HEK293 (cell line): Measurements from ENCODE around the gene SLC38A10.

Experiments
- CTCF ChIA-PET: fragments of 350-600 bp; formaldehyde crosslinking; extraction: SDS; loops from one replicate; lab custom pipeline; 2021; ENCODE audit warnings: antibody characterized with exemption; lab: Yijun Ruan, JAX
- POLR2A ChIA-PET: fragments of 300-600 bp; formaldehyde crosslinking; extraction: SDS; loops from one replicate; lab custom pipeline; 2020; ENCODE audit warnings: antibody characterized with exemption, inconsistent platforms; lab: Yijun Ruan, JAX
- H3K27ac ChIP-seq: fragments of 200-500 bp; sonication (Bioruptor generic); 2 replicates; pipeline ENCODE4 v1.5.1; 2014; ENCODE audit warnings: low read depth, low read length, control low read depth, inconsistent platforms; ENCODE audit errors: extremely low read depth
- H3K36me3 ChIP-seq, 2 experiments: fragments of 200-500 bp in 1 of 2; sonication (Bioruptor generic) in 1 of 2; 1 replicate in 1 of 2; 2 replicates in 1 of 2; pipeline ENCODE4 v1.5.1; 2014 to 2017; ENCODE audit warnings: inconsistent platforms in 2 of 2, low read length in 2 of 2; ENCODE audit not compliant: control insufficient read depth in 2 of 2, insufficient read depth in 1 of 2
- H3K4me1 ChIP-seq: fragments of 200-500 bp; sonication (Bioruptor generic); 2 replicates; pipeline ENCODE4 v1.5.1; 2014; ENCODE audit warnings: mild to moderate bottlenecking, low read length, inconsistent platforms; ENCODE audit not compliant: control insufficient read depth, insufficient read depth
- H3K4me3 ChIP-seq: 2 replicates; pipeline ENCODE4 v1.5.1; 2011; ENCODE audit warnings: low read depth, mild to moderate bottlenecking, control low read depth, low read length, moderate library complexity
- H3K9me3 ChIP-seq: fragments of 200-500 bp; sonication (Bioruptor generic); 2 replicates; pipeline ENCODE4 v1.5.1; 2014; ENCODE audit warnings: low read depth, low read length, inconsistent platforms; ENCODE audit not compliant: control insufficient read depth, insufficient read depth
- EGR2 ChIP-seq: fragments of 450-650 bp; formaldehyde crosslinking; IDR thresholded peaks from 2 replicates; pipeline ENCODE4 v1.5.1; 2016; ENCODE audit warnings: low read depth, missing biosample characterization, missing genetic modification characterization
- GLIS2 ChIP-seq: fragments of 450-650 bp; formaldehyde crosslinking; IDR thresholded peaks from 2 replicates; pipeline ENCODE4 v1.5.1; 2016; ENCODE audit warnings: missing biosample characterization, missing genetic modification characterization
- KLF7 ChIP-seq: fragments of 450-650 bp; formaldehyde crosslinking; IDR thresholded peaks from 2 replicates; pipeline ENCODE4 v1.5.1; 2016; ENCODE audit warnings: missing biosample characterization, missing genetic modification characterization, borderline replicate concordance
- KLF8 ChIP-seq: fragments of 450-650 bp; formaldehyde crosslinking; IDR thresholded peaks from 2 replicates; pipeline ENCODE4 v1.5.1; 2016; ENCODE audit warnings: missing biosample characterization, missing genetic modification characterization
- MYNN ChIP-seq: fragments of 450-650 bp; formaldehyde crosslinking; IDR thresholded peaks from 2 replicates; pipeline ENCODE4 v1.5.1; 2016; ENCODE audit warnings: missing biosample characterization, missing genetic modification characterization, borderline replicate concordance
- WT1 ChIP-seq: fragments of 450-650 bp; formaldehyde crosslinking; IDR thresholded peaks from 2 replicates; pipeline ENCODE4 v1.5.1; 2016; ENCODE audit warnings: missing biosample characterization, missing genetic modification characterization
- ZBTB21 ChIP-seq: fragments of 450-650 bp; formaldehyde crosslinking; IDR thresholded peaks from 2 replicates; pipeline ENCODE4 v1.5.1; 2017; ENCODE audit warnings: missing biosample characterization, missing genetic modification characterization
- ZBTB8A ChIP-seq: fragments of 450-650 bp; formaldehyde crosslinking; IDR thresholded peaks from 2 replicates; pipeline ENCODE4 v1.5.1; 2016; ENCODE audit warnings: missing biosample characterization, missing genetic modification characterization
- ZIC2 ChIP-seq: fragments of 450-650 bp; formaldehyde crosslinking; IDR thresholded peaks from 2 replicates; pipeline ENCODE4 v1.5.1; 2016; ENCODE audit warnings: missing biosample characterization, missing genetic modification characterization
- ZNF121 ChIP-seq: fragments of 450-650 bp; formaldehyde crosslinking; IDR thresholded peaks from 2 replicates; pipeline ENCODE4 v1.5.1; 2016; ENCODE audit warnings: missing biosample characterization, missing genetic modification characterization
- ZNF175 ChIP-seq: fragments of 450-650 bp; formaldehyde crosslinking; IDR thresholded peaks from 2 replicates; pipeline ENCODE4 v1.5.1; 2016; ENCODE audit warnings: missing biosample characterization, missing genetic modification characterization
- ZNF184 ChIP-seq: fragments of 450-650 bp; IDR thresholded peaks from 2 replicates; pipeline ENCODE4 v1.5.1; 2018; ENCODE audit warnings: missing biosample characterization, mild to moderate bottlenecking, missing genetic modification characterization
- ZNF302 ChIP-seq: fragments of 450-650 bp; formaldehyde crosslinking; IDR thresholded peaks from 2 replicates; pipeline ENCODE4 v1.5.1; 2016; ENCODE audit warnings: missing biosample characterization, missing genetic modification characterization, low read depth
- ZNF324 ChIP-seq: fragments of 450-650 bp; formaldehyde crosslinking; IDR thresholded peaks from 2 replicates; pipeline ENCODE4 v1.5.1; 2016; ENCODE audit warnings: missing biosample characterization, missing genetic modification characterization
- ZNF391 ChIP-seq: fragments of 450-650 bp; formaldehyde crosslinking; IDR thresholded peaks from 2 replicates; pipeline ENCODE4 v1.5.1; 2016; ENCODE audit warnings: low read depth, missing biosample characterization, missing genetic modification characterization, borderline replicate concordance
- ZNF404 ChIP-seq: fragments of 450-650 bp; formaldehyde crosslinking; IDR thresholded peaks from 2 replicates; pipeline ENCODE4 v1.5.1; 2017; ENCODE audit warnings: missing biosample characterization, missing genetic modification characterization
- ZNF473 ChIP-seq: fragments of 450-650 bp; formaldehyde crosslinking; IDR thresholded peaks from 2 replicates; pipeline ENCODE4 v1.5.1; 2017; ENCODE audit warnings: missing biosample characterization, missing genetic modification characterization
- ZNF558 ChIP-seq: fragments of 450-650 bp; formaldehyde crosslinking; IDR thresholded peaks from 2 replicates; pipeline ENCODE4 v1.5.1; 2016; ENCODE audit warnings: missing biosample characterization, missing genetic modification characterization
- ZNF600 ChIP-seq: fragments of 450-650 bp; formaldehyde crosslinking; IDR thresholded peaks from 2 replicates; pipeline ENCODE4 v1.5.1; 2016; ENCODE audit warnings: missing biosample characterization, missing genetic modification characterization
- ZNF792 ChIP-seq: fragments of 450-650 bp; formaldehyde crosslinking; IDR thresholded peaks from 2 replicates; pipeline ENCODE4 v1.5.1; 2016; ENCODE audit warnings: missing biosample characterization, missing genetic modification characterization
- ZSCAN23 ChIP-seq: fragments of 450-650 bp; formaldehyde crosslinking; IDR thresholded peaks from 2 replicates; pipeline ENCODE4 v1.5.1; 2016; ENCODE audit warnings: missing biosample characterization, missing genetic modification characterization
- TF ChIP-seq, protein P1 (sequence below): fragments of 450-650 bp; formaldehyde crosslinking; IDR thresholded peaks from 2 replicates; pipeline ENCODE4 v1.5.1; 2016; ENCODE audit warnings: missing biosample characterization, missing genetic modification characterization, borderline replicate concordance
- TF ChIP-seq, protein P2 (sequence below): fragments of 450-650 bp; formaldehyde crosslinking; IDR thresholded peaks from 2 replicates; pipeline ENCODE4 v1.5.1; 2016; ENCODE audit warnings: missing biosample characterization, missing genetic modification characterization
- TF ChIP-seq, protein P3 (sequence below): fragments of 450-650 bp; formaldehyde crosslinking; IDR thresholded peaks from 2 replicates; pipeline ENCODE4 v1.5.1; 2017; ENCODE audit warnings: missing biosample characterization, missing genetic modification characterization

The SLC38A10 gene

DNA sequence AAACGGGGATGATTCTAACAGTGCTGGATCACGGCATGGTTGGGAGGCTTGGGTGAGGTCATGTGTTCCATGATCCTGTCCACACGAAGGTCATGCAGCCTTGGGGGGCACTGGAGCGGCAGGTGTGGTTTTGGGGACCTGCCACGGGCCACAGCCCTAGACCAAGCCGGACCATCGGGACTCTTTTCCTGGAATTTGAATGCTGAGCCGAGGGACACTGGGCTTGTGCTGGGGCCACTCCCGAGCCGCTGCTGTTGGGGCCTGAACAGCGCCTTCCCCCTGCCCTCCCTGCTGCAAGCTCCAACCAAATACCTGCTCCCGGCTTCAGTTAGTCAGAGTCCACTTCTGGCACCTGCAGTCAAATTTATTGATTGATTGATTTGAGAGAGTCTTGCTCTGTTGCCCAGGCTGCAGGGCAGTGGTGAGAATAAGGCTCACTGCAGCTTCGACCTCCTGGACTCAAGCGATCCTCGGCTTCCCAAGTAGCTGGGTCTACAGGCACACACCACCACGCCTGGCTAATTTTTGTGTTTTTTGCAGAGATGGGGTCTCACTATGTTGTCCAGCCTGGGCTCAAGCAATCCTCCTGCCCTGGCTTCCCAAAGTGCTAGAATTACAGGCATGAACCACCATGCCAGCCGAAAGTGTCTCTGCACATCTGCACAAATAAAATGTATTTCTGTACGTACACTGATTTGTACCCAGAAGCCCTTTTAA is 37.2 kb upstream of the SLC38A10 start:
- POLR2A ChIA-PET: no interaction called here
- no peaks in the 10 kb centered on the region for H3K36me3 ChIP-seq
- H3K4me1 ChIP-seq: peaks cover 16% of the 10 kb centered on the region

DNA sequence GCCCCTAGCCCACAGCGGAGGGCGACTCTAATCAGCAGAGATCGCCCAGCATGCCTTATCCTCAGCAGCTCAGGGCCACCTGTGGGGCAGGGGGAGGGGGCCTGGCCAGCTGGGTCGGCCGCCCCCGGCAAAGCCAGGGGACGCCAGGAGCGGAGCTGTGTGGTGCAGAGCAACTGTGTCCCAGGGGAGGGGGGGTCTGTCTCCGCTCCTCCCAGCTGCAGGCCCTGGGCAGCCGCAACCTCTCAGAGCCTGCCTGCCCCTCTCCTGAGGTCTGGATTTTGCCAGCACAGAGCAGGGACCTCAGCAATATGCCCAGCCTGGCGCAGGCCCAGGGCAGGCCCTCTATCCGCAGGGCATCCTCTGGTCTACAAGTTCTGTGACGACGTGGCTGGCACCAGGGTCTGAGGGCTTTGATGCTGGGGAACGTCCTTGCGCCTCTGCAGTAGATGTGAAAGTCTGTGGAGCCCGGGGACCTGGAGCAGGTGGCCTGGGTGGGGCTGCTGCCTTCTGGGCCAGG is 36.5 kb upstream of the SLC38A10 start:
- Histone ChIP-seq H3K27ac (no peak overlapping the region), H3K4me3 (no peak overlapping the region), H3K36me3 (no peaks in the 10 kb centered on the region), H3K9me3 (no peaks in the 10 kb centered on the region), H3K4me1 (peaks cover 16% of the 10 kb centered on the region)
- ChIA-PET POLR2A (interaction anchor here (0.5 kb wide), 1 partner anchor 9 kb away, joined by 4 read pairs; no protein-coding TSS in a partner anchor), CTCF (interaction anchor here (0.5 to 0.7 kb wide), 2 partner anchors 22 to 77 kb away, joined by 3 to 4 read pairs; no protein-coding TSS in a partner anchor)
- TF ChIP-seq ZNF324 (tag by site-specific recombination) (no peak), ZNF302 (no peak), ZNF558 (tag by site-specific recombination) (no peak), ZBTB21 (tag by site-specific recombination) (no peak), ZNF600 (tag by site-specific recombination) (no peak), ZNF175 (tag by site-specific recombination) (no peak), ZIC2 (tag by site-specific recombination) (peak; percentile 93), ZSCAN23 (no peak), ZNF792 (tag by site-specific recombination) (no peak), EGR2 (tag by site-specific recombination) (no peak), ZNF391 (tag by site-specific recombination) (no peak), ZBTB8A (tag by site-specific recombination) (peak; percentile 21; the same call in 1 of the 2 replicates), MYNN (tag by site-specific recombination) (no peak), ZNF473 (tag by site-specific recombination) (no peak), ZNF404 (tag by site-specific recombination) (no peak), KLF8 (tag by site-specific recombination) (no peak), KLF7 (no peak), WT1 (no peak), GLIS2 (tag by site-specific recombination) (0 out of 2 replicates have a peak, but pooled peaks have one; percentile 25)
- TF ChIP-seq, protein P1, sequence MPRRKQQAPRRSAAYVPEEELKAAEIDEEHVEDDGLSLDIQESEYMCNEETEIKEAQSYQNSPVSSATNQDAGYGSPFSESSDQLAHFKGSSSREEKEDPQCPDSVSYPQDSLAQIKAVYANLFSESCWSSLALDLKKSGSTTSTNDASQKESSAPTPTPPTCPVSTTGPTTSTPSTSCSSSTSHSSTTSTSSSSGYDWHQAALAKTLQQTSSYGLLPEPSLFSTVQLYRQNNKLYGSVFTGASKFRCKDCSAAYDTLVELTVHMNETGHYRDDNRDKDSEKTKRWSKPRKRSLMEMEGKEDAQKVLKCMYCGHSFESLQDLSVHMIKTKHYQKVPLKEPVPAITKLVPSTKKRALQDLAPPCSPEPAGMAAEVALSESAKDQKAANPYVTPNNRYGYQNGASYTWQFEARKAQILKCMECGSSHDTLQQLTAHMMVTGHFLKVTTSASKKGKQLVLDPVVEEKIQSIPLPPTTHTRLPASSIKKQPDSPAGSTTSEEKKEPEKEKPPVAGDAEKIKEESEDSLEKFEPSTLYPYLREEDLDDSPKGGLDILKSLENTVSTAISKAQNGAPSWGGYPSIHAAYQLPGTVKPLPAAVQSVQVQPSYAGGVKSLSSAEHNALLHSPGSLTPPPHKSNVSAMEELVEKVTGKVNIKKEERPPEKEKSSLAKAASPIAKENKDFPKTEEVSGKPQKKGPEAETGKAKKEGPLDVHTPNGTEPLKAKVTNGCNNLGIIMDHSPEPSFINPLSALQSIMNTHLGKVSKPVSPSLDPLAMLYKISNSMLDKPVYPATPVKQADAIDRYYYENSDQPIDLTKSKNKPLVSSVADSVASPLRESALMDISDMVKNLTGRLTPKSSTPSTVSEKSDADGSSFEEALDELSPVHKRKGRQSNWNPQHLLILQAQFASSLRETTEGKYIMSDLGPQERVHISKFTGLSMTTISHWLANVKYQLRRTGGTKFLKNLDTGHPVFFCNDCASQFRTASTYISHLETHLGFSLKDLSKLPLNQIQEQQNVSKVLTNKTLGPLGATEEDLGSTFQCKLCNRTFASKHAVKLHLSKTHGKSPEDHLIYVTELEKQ (tag by site-specific recombination): no peak
- TF ChIP-seq, protein P2, sequence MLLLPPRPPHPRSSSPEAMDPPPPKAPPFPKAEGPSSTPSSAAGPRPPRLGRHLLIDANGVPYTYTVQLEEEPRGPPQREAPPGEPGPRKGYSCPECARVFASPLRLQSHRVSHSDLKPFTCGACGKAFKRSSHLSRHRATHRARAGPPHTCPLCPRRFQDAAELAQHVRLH: no peak
- TF ChIP-seq, protein P3, sequence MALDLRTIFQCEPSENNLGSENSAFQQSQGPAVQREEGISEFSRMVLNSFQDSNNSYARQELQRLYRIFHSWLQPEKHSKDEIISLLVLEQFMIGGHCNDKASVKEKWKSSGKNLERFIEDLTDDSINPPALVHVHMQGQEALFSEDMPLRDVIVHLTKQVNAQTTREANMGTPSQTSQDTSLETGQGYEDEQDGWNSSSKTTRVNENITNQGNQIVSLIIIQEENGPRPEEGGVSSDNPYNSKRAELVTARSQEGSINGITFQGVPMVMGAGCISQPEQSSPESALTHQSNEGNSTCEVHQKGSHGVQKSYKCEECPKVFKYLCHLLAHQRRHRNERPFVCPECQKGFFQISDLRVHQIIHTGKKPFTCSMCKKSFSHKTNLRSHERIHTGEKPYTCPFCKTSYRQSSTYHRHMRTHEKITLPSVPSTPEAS: no peak

More for the DNA sequence above, 37.2 kb upstream of the SLC38A10 start:
- no peaks in the 10 kb centered on the region for H3K9me3 ChIP-seq
- TF ChIP-seq ZNF184 (tag by site-specific recombination): no peak
- peak; percentile 100 for TF ChIP-seq ZNF121 (tag by site-specific recombination)
- TF ChIP-seq, all 188 proteins: peak for 1
- Histone ChIP-seq H3K4me3 (no peak overlapping the region), H3K27ac (no peak overlapping the region)
- CTCF ChIA-PET: interaction anchor here (0.5 kb wide), 1 partner anchor 23 kb away, joined by 3 read pairs; no protein-coding TSS in a partner anchor
